GM20431 (cell line): ENCODE data around the gene HEPN1.

Experiments used
- in situ Hi-C: fragments of 300-500 bp; cut with MseI, MboI; formaldehyde crosslinking; loops from one replicate; pipeline ENCODE4 v1.15.0; 2020; ENCODE audit warnings: low sequenced_read_pairs; ENCODE audit not compliant: unreplicated experiment

Gene HEPN1

GRCh38 chr11:124938206-124938765 lies 19.2 kb downstream of the HEPN1 start:
- in situ Hi-C loops: no loop called here

- in situ Hi-C loops: no loop called here
These were observed 19.9 kb downstream of the HEPN1 start for GRCh38 chr11:124938970-124939369.

GRCh38 chr11:124941703-124942102 lies 22.7 kb downstream of the HEPN1 start:
- in situ Hi-C loops: no loop called here

GRCh38 chr11:124942466-124943253 lies 23.6 kb downstream of the HEPN1 start:
- in situ Hi-C loops: no loop called here

GRCh38 chr11:124943254-124943616 lies 24.2 kb downstream of the HEPN1 start:
- in situ Hi-C loops: no loop called here

- in situ Hi-C loops: no loop called here
These were observed 24.7 kb downstream of the HEPN1 start for GRCh38 chr11:124943741-124944140.

- in situ Hi-C loops: no loop called here
These were observed 25.5 kb downstream of the HEPN1 start for GRCh38 chr11:124944565-124944964.

- in situ Hi-C loops: no loop called here
These were observed 26.8 kb downstream of the HEPN1 start for GRCh38 chr11:124945826-124946225.

- in situ Hi-C loops: no loop called here
These were observed 27.7 kb downstream of the HEPN1 start for GRCh38 chr11:124946735-124947141.

GRCh38 chr11:124950601-124951330 lies 31.7 kb downstream of the HEPN1 start:
- in situ Hi-C loops: loop anchor here (10.0 to 25.0 kb wide), 2 partner anchors 194 to 387 kb away; no protein-coding TSS in a partner anchor

GRCh38 chr11:124951341-124951740 lies 32.3 kb downstream of the HEPN1 start:
- in situ Hi-C loops: loop anchor here (10.0 to 25.0 kb wide), 2 partner anchors 193 to 386 kb away; no protein-coding TSS in a partner anchor

GRCh38 chr11:124953753-124954589 lies 34.9 kb downstream of the HEPN1 start, which contains the start of gene CCDC15:
Gene CCDC15 (plus strand): TSS chr11:124954202. CDS start chr11:124954733, 531 bp downstream.
- in situ Hi-C loops: loop anchor here (10.0 to 25.0 kb wide), 2 partner anchors 191 to 383 kb away; no protein-coding TSS in a partner anchor

GRCh38 chr11:124954590-124954955 lies 35.5 kb downstream of the HEPN1 start:
- in situ Hi-C loops: loop anchor here (10.0 to 25.0 kb wide), 2 partner anchors 190 to 383 kb away; no protein-coding TSS in a partner anchor

- in situ Hi-C loops: loop anchor here (10.0 to 25.0 kb wide), 2 partner anchors 190 to 382 kb away; no protein-coding TSS in a partner anchor
These were observed 36.0 kb downstream of the HEPN1 start for GRCh38 chr11:124955035-124955434.

GRCh38 chr11:124961972-124962609 lies 43.0 kb downstream of the HEPN1 start:
- in situ Hi-C loops: loop anchor here (25.0 kb wide), 1 partner anchor 375 kb away; no protein-coding TSS in a partner anchor

- in situ Hi-C loops: loop anchor here (25.0 kb wide), 1 partner anchor 369 kb away; no protein-coding TSS in a partner anchor
These were observed 49.1 kb downstream of the HEPN1 start for GRCh38 chr11:124968197-124968596.
